ENCODE data around the gene TAC3. TPM values are rescaled to one million over a fixed set of nuclear protein-coding genes. Genes with fewer than 3 reads are reported as not detected.

TAC3 gene
- total and polyA plus RNA-seq, 2 of the 4 experiments (the other 2 are of a cell fraction): 0.94 TPM; not detected in 1

DNA sequence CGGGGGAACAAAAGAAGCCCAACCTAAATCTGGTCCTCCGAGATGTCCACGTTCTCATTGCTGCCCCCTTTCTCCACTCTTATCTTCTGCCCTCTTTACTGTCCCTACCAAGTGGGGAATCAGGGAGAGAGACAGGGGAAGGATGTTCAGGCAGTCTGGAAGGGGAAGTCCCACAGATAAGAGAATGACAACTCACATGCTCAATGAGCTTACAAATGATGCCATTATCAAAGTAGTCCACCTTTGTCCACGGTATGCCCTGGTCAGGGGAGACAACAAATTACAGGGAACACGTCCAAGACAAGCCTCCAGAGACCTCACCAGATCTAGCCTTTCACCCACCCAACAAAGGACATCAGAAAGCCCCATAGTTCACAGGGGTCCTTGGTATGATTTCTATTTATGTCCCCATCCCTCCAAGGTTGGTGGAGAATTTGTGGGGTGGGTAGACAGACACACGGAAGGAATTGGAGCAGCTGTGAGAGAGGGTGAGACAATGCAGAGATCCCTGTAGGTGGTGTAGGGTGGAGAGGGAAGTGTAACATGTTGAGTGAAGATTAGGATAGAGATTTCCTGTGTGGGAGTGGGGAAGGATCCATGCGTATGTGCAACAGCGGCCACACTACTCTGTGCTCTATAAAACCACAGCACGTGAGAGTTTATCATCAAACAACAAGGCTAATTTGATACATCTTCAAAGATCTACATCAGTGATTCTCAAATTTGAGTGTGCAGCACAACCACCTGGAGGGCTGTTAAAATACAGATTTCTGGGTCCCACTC is 22.9 kb upstream of the TAC3 start:
- no peak overlapping the region for H3K18ac ChIP-seq (ENCODE audit: low read depth, low read length)
- H4K8ac ChIP-seq (ENCODE audit: low read depth in 2 of 2, low read length in 2 of 2): no peak overlapping the region
- DNase-seq (no peak), ATAC-seq (ENCODE audit: low read depth) (no peak)
- H3K9me3 ChIP-seq (ENCODE audit: control insufficient read depth, insufficient read depth, low read length): no peaks in the 10 kb centered on the region
- no peaks in the 10 kb centered on the region for H3K4me1 ChIP-seq (ENCODE audit: control insufficient read depth, insufficient read depth, low read length)
- no peak overlapping the region for H2AK5ac ChIP-seq (ENCODE audit: low read depth, low read length)
- ChIA-PET CTCF (no interaction called here), POLR2A (ENCODE audit: unreplicated experiment) (no interaction called here)
- in situ Hi-C loops (cut with MboI; ENCODE audit: low sequenced_read_pairs): no loop called here
- no peak overlapping the region for H4K91ac ChIP-seq (ENCODE audit: insufficient read depth, low read depth, low read length)
- no peak overlapping the region for H3K14ac ChIP-seq (replicated peaks; ENCODE audit: low read depth, low read length)
- H3K36me3 ChIP-seq (ENCODE audit: control insufficient read depth, insufficient read depth, low read length): no peaks in the 10 kb centered on the region
- no peaks in the 10 kb centered on the region for H3K9me1 ChIP-seq (ENCODE audit: insufficient read depth, low read length)
- no peak overlapping the region for H3K23ac ChIP-seq (ENCODE audit: low read depth, low read length)
- no peak overlapping the region for H2BK5ac ChIP-seq (ENCODE audit: low read depth, low read length, poor library complexity, severe bottlenecking)
- H3K4me2 ChIP-seq (ENCODE audit: low read depth, low read length): no peak overlapping the region
- no peak overlapping the region for H2BK120ac ChIP-seq (ENCODE audit: low read depth, low read length)
- no peak overlapping the region for H3K9ac ChIP-seq (ENCODE audit: low read depth, low read length)
- H3K4me3 ChIP-seq (ENCODE audit: insufficient read depth, low read depth, low read length): no peak overlapping the region
- H4K5ac ChIP-seq (ENCODE audit: low read depth, low read length): no peak overlapping the region
- no peak overlapping the region for H3K56ac ChIP-seq (ENCODE audit: extremely low read depth, insufficient read depth, low read length)
- dilution Hi-C loops (cut with HindIII; ENCODE audit: low sequenced_read_pairs, unreplicated experiment): no loop called here
- TF ChIP-seq NFE2L2 (IDR thresholded peaks at IDR 0.05; ENCODE audit: low read depth, low read length) (no peak), POLR2A (IDR thresholded peaks at IDR 0.05; ENCODE audit: low read depth, low read length) (no peak), CEBPB (IDR thresholded peaks at IDR 0.05; ENCODE audit: low read depth, low read length) (no peak), FOS (IDR thresholded peaks at IDR 0.05; ENCODE audit: low read depth, low read length) (no peak), CHD1 (IDR thresholded peaks at IDR 0.05; ENCODE audit: low read depth, low read length) (no peak), RCOR1 (IDR thresholded peaks at IDR 0.05; ENCODE audit: insufficient replicate concordance, low read length) (no peak), ELK1 (IDR thresholded peaks at IDR 0.05; ENCODE audit: borderline replicate concordance, low read depth, low read length) (no peak), MAZ (IDR thresholded peaks at IDR 0.05; ENCODE audit: borderline replicate concordance, low read depth, low read length) (no peak), MAFK (IDR thresholded peaks at IDR 0.05; ENCODE audit: low read depth, low read length) (no peak), RAD21 (IDR thresholded peaks at IDR 0.05; ENCODE audit: low read length) (no peak), BHLHE40 (IDR thresholded peaks at IDR 0.05; ENCODE audit: low read depth, low read length) (no peak), MXI1 (IDR thresholded peaks at IDR 0.05; ENCODE audit: borderline replicate concordance, low read depth, low read length) (no peak)
- TF ChIP-seq, protein P1, sequence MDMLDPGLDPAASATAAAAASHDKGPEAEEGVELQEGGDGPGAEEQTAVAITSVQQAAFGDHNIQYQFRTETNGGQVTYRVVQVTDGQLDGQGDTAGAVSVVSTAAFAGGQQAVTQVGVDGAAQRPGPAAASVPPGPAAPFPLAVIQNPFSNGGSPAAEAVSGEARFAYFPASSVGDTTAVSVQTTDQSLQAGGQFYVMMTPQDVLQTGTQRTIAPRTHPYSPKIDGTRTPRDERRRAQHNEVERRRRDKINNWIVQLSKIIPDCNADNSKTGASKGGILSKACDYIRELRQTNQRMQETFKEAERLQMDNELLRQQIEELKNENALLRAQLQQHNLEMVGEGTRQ (IDR thresholded peaks at IDR 0.05; ENCODE audit: low read depth, low read length): no peak
- no TSS peak for BruUV-seq (replicated peaks)
- no peak overlapping the region for H2AFZ ChIP-seq (replicated peaks; ENCODE audit: low read length, poor library complexity)
- H2BK20ac ChIP-seq (ENCODE audit: low read depth, low read length): no peak overlapping the region
- WGBS, 2 experiments (ENCODE audit: extremely low coverage in 2 of 2, insufficient read length in 1 of 2): 67% methylated on average over 3 of the region's 9 CpGs; no CpG with 5 or more reads in 1 of the 2 experiments
- H4K20me1 ChIP-seq (ENCODE audit: insufficient read depth, low read length): no peaks in the 10 kb centered on the region
- no peak overlapping the region for H3K4ac ChIP-seq (ENCODE audit: low read depth, low read length)
- no peak overlapping the region for H3K27ac ChIP-seq (ENCODE audit: insufficient read depth, low read length)
- H3K27me3 ChIP-seq (ENCODE audit: control insufficient read depth, insufficient read depth, low read length): peaks cover 69% of the 10 kb centered on the region
- H2BK15ac ChIP-seq (ENCODE audit: low read depth, low read length): no peak overlapping the region
- intact Hi-C loops (cut with micrococcal nuclease): no loop called here
- H3K79me1 ChIP-seq (ENCODE audit: low read depth in 1 of 2, low read length in 2 of 2): no peaks in the 10 kb centered on the region
- no peak overlapping the region for H2AK9ac ChIP-seq (replicated peaks; ENCODE audit: low read depth, low read length, poor library complexity)
